Left kidney (tissue), 2 donors: Measurements from ENCODE around the gene PHLDA1. TPM values are rescaled to one million over a fixed set of nuclear protein-coding genes. Genes with fewer than 3 reads are reported as not detected.

Source experiments
- DNase-seq: peaks from one replicate; pipeline ENCODE4 v3.0.0-alpha.2; 2013
- polyA plus RNA-seq: library from polyadenylated mRNA; unstranded; fragments of 120-200 nt; gene quantifications from one replicate; pipeline ENCODE4 v1.2.1, GENCODE V29; 2013; ENCODE audit not compliant: insufficient read length

The PHLDA1 gene
- polyA plus RNA-seq, 1 donor: 40.1 TPM

DNA sequence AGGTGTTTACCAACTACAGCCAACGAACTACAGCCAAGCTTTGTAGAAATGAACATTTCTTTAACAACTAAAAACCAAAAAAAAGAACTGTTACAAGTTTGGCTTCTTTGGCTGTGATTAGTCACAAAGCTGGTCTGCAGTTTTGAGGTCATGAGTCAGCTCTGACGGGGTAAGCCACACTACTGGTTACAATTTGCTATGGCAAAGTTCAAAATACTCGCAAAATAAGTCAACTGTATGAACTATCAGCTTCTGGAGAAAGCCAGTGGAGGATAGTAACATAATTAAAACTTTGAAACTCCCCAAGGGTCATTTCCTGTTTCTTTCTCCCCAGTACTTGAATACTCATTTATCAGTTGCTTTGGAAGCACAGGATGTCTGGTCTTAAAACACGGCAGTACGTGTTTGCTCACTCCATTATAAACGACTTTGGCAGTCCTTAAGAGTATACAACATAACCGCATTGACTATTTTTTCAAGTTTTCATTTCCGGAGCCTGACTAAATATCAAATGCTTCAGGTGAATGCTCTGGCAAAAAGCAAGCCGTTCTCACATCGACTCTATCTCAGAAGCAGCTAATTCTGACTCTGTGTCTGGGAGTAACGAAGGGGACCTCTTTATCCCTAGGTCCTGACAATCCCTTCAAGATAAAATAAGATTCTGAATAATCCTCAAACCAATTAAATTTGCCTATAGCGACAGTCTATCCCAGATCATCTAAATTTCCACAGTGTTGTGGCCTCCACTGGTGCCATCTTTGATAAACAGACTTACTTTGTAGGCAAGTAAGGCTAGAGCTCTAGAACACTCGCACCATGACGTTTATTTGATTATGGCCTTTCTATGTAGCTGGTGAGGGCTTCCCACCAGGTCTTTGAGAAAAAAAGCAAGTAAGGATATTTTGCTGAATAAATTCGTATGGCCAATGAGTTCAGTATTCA lies 10.6 kb downstream of the PHLDA1 start:
- no peak for DNase-seq

DNA sequence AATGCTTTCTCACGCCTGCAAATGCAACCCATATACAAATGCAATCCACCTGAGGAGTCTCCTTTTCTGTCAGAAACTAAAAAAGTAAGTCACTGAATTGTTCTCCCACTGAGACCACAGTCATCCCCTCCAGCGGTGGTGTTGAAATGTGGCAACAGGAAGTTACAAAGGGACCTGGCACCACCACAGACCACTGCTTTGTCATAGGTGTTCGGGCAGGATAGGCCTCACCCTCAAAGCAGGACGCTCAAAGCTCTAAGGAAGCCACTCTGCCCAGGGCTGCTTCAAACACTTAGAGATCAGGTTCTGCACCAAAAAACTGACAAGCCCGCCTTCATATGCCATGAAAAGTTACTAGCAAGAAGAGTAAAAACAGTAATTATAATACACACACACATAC lies 11.3 kb downstream of the PHLDA1 start:
- DNase-seq: no peak

DNA sequence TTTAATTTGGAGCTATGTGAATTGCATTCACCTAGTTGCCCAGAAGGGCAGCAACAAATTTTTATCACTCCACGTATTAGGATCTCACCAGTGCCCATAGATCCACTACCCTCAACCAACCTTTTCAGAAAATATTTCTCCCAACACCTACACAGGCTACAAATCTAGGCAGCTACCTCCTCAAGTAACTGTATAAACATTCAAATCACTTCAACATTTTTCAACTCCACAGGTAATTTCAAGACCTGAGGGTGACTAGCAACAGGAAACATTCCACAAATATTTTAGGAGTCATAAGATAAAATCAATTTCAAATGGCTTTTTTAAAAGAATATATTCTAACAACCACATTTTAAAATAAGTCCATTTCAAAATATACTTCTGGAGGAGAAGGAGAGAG lies 12.9 kb downstream of the PHLDA1 start:
- DNase-seq: no peak

DNA sequence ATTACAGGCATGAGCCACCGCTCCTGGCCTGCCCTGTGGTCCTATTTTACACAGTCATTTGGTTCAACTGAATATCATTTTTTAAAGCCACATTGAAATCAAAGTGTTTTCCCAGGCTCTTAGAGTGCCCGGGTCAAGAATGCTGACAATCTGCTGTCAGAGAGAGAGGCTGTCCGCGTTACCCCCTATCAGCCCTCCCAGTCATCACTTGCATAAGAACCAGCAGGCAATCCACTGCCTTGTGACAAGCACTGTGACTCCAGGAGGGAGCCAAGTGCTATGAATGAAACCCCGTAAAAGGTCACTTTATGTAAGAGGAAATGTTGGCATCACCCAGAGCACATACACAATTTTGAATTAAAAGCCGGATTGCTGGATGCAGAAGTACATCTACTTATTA lies 13.5 kb downstream of the PHLDA1 start:
- DNase-seq: no peak

DNA sequence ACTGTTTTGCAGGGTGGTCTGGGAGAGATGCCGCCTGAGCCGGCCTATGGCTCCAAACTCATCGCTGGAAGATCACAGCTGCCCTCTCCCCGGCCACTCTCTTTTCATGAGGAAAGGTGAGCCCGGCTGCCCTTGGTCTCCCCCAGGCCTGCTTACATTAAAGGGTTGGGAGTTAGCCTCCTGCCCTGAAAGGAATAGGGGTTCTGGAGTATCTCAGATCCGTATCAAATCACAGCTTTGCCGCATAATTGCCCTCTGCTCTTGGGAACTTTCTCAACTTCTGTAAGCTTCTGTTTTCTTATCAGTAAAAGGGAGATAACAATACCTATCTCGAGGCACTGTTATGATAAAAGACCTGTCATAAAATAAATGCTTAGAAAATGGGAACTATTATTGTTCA lies 17.6 kb downstream of the PHLDA1 start:
- no peak for DNase-seq

DNA sequence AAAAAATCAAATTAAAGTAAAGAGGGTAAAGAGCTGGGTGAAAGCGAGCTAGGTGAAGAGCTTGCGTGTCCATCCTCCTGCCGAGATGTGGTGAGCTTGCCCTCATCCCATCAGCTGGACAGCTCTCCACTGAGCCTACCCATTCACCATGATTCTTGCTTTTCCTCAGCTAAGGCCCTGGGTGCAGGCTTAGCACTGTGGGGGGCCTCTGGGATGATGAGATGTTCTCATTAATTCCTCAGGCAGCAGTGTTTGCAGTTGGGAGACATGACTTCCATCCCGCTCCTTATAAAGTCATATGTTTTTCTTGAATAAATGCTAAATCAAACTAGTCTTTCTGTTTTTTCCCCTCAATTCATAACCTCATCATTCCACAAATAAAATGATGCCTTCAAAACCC lies 18.0 kb downstream of the PHLDA1 start:
- no peak for DNase-seq

DNA sequence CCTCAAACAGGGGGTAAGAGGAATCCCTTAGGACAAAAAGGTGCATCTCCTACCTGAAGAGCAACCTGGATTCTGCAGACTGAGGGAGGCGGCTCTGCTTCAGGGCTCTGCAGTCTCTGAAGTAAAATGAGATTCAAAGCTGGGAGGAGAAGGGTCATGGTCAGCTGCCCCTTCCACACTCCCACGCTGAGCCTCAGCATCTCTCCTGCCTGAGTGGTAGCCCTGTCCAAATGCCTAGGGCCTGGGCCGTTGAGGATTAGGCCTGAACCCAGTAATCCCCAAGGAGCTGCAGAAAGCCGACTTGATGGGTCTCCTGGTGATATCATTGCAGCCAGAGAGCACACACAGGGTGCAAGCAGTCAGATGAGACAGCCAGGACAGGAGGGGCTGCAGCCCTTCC lies 18.9 kb downstream of the PHLDA1 start:
- no peak for DNase-seq

DNA sequence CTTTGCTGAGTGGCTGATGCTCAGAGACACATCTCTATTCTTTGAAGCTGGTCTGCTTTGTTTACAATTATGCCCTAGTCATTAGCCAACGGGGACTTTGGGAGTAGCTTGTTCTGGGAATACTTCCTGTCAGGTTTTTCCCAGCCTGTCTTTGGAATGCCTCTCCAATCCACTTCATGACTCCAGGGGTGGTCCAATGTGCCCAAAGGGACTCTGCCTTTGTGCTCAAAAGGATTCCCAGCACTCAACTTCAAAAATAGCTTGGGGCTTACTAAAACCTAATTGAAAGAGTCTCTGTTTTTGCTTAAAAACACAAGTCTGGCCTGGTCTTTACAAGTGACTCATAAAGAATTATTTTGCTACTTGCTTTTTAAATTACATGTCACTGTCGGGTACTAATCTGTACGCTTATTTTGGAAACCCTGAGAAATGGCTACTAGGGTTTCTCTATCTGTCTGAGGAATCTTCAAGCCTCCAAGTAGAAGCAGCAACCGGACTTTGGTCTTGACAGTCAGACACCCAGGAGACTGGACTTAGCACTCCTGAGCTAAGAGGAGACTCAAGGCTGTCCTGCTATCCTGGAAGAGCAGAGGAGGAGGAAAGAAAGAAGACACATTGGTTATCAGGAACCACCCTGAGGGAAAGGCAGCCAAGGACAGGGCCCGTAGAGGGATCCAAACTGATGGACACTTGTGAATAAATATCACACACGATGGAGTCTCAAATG lies 20.7 kb downstream of the PHLDA1 start:
- no peak for DNase-seq

DNA sequence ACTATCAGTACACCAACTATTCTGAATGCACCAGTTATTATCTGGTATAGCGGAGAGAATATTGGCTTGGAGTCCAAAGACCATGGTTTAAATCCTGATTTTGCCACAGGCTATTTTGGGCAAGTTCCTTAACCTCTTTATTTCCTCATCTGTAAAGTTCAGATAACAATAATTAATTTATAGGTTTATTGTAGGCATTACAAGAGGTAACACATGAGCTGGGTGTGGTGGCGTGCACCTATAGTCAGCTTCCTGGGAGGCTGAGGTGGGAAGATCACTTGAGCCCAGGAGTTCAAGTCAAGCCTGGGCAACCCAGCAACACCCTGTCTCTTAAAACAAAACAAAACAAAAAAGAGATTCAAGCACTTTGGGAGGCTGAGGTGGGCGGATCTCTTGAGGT lies 23.1 kb downstream of the PHLDA1 start:
- DNase-seq: no peak

DNA sequence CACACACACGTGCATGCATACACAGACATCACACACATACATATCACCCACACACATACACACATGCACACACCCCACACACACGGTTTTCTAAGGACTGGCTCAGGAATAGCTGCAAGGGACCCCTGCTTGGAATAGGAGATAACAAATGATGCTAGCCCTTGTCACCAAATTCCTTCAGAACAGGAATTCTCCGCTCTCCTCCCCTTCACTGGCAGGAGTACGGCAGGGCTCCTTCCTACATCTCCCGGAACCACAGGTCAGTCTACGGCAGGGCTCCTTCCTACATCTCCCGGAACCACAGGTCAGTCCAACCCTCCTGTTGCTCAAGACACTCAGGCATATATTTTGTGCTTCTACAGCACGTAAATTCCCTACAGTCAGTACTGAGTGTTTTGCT lies 23.9 kb downstream of the PHLDA1 start:
- DNase-seq: no peak

DNA sequence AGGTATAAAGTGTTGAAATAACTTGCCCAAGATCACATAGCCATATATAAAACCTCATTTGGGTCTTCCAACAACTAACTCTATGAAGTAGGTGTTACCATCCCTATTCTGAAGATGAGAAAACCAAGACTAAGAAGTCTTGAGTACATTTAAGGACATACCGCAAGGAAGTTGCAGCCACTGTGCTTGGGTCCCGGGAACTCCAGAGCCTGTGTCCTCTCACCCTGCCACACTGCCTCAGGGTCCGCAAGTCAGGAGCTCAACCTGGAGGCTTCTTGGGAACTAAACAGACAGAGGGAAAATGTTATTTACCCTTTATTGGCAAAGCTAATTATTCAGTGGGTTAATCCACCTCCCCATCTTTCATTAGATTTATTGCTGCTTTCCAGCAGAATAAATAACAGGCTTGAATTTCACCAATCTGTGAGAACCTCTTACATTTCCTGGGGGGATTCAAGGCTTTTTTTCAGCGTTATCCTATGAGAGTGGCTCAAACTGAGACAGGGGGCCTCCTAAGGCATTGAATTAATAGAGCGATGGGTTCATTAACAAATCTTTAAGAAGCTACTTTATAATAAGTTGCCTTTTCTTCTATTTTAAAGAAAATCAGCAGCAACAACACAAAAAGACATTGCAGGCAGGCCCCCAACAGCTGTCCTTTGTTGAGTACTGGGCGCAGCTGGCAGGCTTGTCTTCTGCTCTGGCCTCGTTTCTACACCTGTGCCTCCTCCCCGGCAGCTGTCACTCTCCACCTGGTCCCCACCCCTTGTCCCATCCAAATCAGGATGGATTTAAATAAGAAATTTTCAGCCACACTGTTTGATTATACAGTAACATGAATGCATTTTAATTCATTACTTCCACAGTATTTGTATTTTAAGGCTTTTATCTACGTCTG lies 25.3 kb downstream of the PHLDA1 start:
- DNase-seq: no peak

DNA sequence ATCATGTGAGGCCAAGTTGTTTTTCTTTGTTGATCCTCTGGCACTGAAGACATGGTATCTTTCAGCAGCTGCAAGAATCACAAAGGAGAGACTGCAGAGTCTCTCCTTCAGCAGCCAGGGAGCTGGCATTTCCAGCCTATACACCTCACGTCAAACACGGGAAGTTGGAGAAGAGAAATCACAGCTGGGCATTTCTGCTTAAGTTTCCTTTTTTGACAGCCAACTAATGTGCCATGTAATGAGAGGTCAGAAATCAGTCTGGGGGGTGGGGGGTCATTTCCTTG lies 28.3 kb downstream of the PHLDA1 start:
- DNase-seq: no peak

DNA sequence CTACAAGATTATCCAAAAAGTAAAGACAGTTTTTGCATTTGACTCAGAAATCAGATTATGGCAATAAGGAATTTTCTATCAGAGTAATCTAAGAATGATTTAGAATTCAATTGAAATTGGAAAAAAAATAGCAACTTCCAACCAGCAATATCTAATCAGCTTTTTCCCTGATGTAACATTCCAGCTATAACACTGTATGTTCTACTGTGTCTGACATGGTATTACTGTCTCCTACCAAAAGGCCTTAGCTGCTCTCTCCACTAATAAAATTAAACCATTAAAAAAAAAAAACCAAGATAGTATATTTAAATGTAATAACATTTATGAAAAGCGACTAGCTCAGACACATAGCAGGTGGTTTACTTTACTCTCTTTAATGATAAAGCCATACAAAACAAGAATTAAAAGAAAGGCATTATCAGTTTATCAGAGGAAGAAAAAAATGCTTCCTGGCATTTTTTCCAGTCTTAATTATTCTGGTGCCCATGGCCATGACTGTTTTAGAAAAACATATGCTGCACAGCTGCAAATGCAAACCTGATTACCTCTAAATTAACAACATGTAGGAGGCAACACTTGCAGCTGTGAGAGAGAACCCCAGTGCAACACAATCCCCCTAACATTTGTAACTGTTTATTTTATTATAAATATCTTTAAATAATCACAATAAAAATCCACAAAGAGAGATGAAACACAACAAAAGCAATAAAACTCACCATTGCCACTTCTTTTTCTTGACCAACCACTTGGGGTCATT lies 28.8 kb downstream of the PHLDA1 start:
- no peak for DNase-seq

DNA sequence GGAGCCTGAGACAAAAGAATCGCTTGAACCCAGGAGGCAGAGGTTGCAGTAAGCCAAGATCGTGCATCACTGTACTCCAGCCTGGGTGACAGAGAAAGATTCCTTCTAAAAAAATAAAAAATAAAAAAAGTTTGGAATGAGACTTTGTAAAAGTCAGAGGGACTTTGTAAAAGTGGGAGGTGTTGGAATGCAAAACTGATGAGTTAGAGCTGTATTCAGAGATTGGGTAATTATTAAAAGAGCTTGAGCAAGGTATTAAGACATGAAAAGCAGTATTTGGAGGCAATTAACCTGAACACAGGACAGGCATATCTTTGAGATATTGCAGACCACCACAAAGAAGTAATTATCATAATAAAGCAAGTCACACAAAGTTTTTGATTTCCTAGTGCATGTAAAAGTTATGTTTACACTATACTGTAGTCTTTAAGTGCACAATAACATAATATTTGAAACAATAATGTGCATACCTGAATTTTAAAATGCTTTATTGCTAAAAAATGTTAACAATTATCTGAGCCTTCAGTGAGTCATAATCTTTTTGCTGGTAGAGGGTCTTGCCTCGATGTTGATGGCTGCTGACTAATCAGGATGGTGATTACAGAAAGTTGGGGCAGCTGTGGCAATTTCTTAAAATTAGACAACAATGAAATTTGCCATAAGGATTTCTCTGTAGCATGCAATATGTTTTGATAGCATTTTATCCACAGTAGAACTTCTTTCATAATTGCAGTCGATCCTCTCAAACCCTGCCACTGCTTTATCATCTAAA lies 33.1 kb downstream of the PHLDA1 start:
- no peak for DNase-seq

DNA sequence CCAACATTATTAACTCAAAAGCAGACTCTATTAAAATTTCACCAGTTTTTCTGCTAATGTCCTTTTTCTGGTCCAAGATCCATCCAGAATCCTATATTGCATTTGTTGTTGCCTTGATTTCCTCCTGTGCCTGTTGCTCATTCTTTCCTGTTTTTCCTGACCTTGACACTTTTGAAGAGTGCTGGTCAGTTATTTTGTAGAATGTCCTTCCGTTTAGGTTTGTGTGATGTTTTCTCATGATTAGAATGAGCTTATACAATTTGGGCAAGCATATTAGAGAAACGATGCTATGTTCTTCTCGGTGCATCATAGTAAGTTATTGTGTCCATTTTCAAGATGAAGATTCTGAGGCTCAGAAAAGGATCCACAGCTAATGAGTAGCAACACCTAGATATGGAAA lies 33.9 kb downstream of the PHLDA1 start:
- no peak for DNase-seq

DNA sequence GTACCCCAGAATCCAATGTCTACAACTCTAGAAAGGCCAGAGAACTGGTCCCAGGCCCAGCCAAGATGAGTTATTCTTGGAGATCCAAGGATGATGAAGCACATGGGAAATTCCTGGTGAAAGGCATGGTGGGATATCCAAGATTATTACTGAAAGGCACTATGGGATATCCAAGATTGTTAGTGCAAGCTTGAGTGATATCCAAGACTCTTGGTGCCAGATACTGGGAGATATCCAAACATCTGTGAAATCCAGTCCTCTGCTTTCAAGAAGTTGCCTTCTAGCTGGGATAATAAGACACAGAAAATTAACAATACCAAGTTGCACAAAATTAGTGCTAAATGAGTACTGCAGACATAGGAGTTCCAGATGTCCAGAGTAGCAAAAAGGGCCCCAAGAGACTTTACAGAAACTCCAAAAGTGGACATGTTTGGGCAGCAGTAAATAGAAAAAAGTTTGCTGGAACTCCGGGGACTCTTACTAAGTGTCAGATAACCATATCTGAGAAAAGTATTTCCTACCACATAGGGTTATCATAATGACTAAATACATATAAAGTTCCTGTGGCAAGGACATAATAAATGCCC lies 34.6 kb downstream of the PHLDA1 start:
- DNase-seq: no peak

DNA sequence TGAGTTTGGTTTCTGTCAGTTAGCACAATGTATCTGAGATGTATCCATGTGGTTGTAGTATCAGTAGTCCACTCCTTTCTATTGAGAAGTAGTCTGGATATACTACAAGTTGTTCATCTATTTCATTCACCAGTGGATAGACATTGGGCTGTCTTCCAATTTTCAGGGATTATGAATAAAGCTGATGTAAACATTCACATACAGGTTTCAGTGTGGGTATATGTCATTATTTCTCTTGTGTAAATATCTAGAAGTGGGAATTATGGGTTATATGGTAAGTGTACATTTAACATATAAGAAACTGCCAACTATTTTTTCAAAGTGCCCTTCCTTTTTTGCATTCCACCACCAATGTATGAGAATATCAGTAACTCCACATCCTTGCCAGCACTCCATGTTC lies 35.9 kb downstream of the PHLDA1 start:
- DNase-seq: no peak

DNA sequence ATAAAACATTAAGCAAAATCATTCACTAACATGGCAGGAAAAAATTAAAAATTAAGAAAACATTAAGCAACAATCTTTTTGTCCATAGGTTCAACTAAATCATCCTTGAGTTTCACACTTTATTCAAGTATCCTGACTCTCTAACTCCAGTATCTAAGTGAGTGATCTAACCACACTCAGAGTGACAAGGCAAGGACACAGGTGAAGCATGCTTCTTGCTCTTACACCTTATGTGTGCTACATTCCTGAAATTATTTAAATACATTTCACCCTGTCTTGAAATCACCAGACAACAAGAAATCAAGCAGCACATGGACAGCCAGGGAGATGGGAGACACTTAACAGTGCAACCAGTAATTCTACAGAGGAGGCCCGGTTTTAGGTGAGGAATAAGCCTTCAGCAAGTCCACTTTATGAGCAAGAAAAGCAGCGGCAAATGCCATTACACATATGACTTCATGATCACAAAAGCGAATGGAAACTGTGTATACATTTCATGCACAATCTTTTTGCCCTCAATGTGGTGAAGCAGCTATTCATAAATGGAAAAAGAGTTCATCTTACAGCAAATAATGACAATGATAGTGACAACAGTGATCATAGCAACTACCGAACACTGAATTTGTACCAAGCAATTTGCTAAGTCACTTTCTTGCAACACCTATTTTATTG lies 37.4 kb downstream of the PHLDA1 start:
- DNase-seq: no peak

DNA sequence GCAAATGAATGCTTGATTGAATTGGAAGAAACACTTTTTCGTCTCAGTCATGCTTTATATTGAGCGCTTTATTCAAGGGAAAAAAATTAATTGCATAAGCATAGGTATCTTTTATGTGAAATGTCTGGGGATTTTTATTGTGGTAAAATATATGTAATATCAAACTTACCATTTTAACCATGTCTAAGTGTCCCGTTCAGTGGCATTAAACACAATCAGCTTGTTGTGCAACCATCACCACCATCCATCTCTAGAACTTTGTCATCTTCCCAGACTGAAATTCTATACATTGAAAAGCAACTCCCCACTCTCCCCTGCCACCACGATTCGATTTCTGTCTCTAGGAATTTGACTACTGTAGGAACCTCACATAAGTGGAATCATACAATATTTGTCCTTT lies 39.8 kb downstream of the PHLDA1 start:
- DNase-seq: no peak
